UCSD-AML1 (cell line): ENCODE measurements around the gene MAP1B.

Experiments
- DNase-seq: peaks from one replicate; lab custom pipeline; 2025; ENCODE audit not compliant: unreplicated experiment; lab: John Stamatoyannopoulos, UW

MAP1B gene

DNA sequence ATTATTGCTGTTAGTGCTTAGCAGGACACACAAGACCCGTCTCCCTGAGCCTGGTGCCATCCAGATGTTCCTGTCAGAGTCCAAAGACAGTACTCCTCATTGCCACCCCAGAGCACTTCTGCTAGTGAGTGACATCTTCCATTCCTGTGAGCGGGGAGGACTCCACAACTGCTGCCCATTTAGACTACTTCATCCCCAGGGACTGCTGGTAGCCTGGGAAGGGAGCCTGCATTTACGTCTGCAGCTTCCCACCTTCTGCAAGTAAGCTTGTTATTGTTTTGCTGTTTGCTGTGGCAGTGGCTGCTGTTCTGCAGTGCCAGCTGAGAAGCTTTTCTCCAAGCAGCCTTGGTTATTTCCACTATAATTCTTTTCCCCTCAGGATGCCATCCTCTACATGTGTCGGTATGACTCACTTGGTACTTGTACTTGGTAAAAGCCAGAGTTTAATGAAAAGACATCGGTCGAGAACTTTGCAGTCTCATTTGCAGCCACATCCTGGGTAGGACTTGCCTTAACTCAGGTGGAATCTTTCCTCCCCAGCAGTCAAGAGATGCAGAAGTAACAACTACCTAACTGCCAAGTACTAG is 10.6 kb upstream of the MAP1B start:
- no peak for DNase-seq

DNA sequence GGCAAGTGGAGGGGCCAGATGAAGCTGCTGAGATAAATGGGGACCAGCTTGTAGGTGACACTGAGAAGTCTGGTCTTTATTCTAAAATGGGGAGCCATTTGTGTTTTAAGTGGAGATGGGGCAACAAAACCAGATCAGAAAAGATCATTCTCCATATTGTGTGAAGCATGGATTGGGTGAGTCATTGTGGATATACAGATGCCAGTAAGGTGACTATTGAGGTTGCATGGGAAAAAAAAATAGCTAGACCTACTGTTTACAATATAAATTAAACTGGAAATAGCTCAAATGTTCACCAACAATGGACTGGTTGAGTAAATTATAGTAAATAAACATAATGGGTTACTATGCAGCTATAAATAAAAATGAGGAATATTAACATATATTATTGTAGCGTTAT is 5.4 kb upstream of the MAP1B start:
- DNase-seq: no peak

DNA sequence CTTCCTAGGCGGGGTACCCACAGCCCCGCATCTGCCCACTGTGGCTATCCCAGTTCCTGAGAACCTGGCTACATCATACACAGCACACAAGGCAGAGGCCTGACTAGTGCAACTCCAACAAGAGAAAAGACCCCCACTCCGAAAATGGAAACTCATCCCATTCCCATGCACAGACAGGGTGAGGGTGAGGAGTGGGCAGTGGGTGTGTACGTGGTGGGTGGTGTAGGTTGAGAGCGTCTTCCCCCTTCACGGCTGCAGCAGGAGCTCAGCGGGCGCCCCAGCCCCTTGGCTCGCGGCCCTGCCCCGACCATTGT is 501 bp upstream of the MAP1B start:
- DNase-seq: no peak

DNA sequence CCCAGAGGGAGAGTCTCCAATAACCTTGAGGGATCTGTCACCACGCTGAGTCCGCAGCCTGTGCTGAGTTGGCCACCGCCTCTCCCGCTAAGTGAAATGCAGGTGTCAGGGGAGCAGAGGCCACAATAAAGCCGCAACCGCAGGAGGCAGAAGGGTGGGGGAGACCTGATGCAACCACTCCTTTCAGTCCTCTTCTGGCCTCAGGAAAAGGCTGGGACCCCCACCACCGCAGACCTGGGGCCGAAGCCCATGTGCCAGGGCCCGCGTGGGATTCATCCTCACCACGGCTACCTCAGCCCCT is 576 bp downstream of the MAP1B start:
- no peak for DNase-seq

DNA sequence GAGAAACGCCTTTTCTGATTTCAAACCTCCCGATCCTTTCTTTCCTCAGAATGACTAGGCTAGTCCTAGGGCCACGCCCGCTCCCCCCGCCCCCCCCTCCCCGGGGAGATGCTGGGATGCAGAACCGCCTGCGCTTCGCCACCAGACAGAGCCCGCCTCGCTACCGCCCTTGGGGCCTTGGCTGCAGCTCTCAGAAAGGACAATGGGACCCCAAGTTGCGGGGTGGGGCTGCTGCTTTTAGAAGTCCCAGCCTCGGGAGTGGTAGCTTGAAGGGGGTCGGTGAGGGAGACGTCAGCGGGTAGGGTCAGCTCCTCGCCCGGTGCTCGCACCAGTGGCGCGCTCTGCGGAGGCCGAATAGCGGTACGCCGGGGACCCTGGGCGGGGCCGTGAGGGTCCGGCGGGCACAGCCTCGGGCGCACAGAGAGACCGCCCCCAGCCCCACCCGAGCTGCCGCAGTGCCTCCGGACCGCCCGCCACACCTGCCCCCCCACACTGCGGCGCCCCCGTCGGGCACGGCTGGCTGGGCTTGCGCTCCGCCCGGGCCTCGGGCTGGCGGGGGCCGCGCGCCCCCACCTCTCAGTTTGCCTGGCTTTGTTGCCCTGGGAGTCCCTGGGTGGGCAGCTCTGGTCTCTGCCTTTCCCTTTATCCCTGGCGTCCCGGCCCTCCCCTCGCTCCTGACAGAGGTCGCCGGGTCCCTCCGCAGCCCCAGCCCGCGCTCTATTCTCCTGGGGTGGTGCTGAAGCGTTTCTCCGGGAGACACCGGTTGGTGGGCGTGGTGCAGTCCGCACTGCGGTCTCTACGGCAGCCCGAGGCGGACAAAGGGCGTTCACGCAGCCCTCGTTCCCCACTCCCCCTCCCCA is 1.2 kb downstream of the MAP1B start:
- DNase-seq: no peak

DNA sequence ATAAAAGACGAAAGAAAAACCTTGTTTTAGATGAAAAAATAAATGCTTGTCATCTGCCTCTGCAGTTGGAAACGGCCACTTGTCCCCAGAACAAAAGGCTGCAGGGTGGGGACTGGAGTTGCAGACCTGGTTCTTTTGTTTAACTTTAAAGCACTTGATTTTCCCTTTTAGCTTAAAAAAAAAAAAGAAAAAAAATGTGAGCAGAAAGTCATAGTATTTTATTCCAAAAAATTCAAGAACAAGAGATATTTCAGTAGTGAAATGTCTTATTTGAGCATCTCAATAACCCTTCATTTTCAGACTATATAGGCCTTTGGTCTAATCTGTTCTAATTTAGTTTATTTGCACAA is 1.8 kb downstream of the MAP1B start:
- DNase-seq: no peak

DNA sequence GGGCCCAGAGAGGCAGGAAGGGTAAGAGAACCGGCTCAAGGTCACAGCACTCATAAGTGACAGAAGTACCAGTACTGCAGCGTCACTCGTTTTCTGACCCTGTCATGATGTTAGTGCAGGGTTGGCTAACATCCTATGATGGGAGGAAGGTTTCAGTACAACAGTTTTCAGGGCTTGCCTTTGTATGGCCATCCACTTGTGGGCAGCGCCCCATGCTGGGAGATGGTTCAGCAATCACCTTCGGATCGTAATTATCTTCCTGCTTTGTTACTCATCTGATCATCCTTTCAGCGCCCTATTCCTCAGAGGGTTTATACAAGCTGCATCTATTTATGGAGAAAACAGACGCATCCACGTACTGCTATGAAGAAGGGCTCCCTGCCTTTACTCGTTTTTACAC is 2.4 kb downstream of the MAP1B start:
- DNase-seq: no peak

DNA sequence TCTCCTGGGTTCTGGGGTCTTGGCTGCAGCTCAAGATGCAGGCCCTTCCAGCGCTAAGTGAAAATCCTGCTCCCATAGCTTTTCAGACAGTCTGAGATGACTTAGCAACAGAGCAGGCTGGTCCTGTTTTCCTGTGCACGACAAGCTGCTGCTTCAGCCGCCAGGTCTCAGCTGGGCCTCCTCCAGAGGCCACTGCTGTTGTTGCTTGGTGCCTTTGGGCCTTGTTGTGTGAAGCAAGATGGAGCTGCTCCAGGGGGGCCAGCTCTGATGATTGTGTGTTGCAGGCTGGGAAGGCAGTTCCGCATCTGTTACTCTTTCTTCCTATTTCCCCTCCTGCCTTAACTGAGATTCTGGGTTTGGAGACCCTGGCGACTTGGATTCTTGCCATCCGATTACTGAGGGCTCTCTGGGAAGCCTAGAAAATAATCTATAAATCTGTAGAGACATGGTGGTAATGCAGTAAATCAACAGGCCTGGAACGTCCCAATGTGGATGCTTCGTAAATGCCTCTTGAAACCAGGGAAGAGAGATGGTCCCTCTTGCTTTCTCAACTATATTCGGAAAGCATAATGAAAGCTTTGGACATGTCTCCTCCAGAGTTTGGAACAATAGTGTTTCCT is 3.2 kb downstream of the MAP1B start:
- no peak for DNase-seq

DNA sequence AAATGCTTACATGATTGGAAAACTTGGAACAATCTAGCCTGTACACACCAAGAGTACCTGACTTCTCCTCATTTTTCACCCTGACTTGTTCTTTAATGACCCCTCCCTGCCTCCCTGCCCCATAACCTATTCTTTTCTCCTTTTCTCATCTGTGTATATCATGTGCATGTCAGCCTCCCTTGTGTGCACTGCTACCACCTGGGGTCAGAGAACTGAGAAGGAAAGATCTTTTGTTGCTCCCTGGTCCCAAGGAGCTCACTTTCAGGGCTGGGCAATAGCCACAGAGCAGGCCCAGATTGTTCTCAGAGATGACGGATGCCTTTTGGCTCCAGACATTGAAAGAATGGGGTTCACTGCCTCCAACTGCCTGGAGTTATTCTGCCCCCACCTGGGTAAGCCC is 5.1 kb downstream of the MAP1B start:
- DNase-seq: no peak

DNA sequence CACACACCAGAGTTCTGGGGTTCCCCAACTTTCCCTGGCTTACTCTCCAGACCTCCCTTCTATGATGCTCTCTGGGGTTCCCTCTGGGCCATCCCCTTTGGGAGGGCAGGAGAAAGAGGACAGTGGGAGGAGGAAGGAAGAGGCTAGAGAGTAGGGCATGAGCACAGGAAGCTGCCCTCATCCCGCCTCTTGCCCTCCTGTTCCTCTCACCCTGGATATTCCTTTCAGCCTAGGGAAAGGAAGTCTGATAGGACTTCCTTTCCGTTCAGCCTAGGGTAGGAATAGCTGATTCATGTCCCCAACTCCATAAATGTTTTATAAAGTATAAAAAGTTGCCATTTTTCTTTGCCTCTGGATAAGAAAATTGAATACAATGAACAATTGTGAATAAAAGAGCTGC is 7.4 kb downstream of the MAP1B start:
- no peak for DNase-seq

DNA sequence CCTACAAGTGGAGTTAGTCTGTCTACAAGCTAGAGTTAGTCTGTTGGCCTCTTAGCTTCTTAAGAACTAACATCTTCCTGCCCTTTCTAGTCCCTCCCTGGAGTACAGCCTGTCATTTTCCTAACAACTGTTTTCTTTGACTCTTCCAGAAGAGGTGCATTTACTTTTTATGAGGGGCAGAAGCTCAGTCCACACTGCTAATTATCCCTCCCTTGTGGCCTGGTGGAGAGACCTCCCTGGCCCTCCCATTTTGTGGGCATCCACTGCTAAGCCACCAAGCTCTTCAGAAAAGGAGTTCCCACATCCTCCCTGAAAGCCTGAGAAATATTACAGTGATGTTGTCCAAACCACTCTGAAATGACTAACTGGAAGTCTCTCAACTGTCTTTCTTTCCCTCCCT is 8.0 kb downstream of the MAP1B start:
- no peak for DNase-seq

DNA sequence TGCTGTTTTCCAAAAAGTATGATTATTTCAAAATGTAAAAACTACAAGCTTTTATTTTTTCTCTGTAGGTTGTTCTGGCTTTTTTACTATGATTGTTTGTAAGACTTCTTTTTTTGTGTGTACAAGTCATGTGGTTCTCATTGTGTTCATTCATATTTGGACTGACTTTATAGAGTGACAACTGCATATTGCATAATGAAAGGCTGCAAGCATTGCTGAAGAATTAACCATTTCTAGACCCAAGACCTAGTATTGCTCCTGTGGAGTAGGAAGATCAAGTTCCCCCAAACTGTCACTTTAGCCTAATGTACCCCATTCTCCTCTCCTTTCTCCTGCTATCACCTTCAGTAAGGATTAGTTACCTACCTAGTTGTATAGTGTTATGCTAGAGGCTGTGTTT is 10.0 kb downstream of the MAP1B start:
- no peak for DNase-seq

DNA sequence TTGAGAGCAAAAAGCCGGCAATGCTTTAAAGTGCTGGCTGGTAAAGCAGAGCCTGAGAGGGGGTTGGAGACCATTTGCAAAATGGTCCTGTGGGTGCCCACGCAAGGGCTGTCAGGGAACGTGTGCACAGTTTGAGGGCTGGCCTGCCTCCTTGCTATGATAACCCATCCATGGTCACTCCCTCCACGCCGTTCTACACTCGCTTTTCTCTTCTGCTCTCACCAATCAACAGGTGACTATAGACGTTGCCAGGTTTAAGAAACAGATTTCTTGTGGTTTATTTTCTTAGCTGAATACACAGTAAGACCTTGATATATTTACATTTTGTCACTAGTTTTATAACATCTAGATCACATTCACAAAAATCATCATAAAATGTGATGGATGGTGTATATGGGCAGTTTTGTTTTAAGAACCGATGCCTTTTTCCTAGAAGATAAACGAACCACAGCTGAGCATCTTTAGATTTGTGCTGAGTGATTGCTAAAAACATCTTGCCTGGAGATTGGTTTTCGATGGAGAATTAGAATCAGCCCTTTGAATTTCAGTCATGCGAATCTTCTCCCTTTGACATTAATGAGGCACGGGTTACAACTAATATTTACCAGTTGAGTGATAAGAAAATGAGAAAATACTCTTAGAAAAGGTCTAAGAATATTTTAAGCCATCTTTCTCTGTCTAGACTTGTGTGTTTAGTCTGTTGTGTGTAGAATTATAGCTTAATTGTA is 13.9 kb downstream of the MAP1B start:
- no peak for DNase-seq

DNA sequence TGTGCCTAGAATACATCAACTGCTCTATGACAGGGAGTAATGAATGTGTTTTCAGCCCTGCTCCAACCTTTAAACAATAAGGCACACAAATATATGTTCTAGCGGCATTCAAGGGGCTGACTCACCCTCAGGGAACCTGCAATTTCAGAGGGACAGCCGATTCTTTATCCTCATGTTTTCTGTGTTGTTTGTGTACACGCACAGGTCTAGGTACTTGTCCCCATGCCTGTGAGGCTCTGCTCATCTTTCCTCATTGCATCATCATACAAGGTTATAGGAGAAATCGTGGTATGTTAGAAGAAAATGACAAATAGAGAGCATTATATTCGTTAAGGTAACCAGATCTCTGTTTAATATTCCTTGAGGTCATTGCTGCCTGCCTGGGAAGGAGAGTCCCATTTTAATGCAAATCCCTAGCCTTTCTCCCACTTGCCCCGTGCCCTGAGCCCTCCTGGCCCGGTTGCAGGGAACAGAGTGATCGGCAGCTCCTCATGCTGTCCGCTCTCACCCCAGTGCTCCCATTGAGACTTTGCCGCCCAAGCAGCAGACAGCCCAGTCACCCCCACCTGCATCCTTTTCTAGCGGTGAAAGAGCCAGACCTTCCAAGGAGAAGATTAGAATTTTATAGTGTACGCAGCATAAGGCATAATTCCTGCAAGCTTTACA is 14.6 kb downstream of the MAP1B start:
- no peak for DNase-seq

DNA sequence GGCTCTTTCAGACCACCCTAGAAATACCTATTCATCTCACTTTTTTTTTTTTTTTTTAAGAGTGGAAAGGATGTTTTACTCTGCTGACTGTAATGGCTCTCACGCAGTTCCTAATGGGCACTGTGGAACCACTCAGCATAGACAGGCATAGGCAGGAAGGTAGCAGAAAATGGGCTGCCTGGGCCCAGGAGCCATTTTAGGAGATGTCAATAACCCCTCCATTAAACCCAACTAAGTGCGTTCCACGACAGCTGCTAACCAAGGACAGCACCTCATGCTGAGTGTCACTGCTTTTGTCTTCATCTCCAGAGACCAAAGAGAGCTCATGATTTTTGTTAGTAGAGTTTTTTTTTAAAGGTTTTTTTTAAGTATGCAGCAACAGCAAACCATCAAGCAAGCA is 15.3 kb downstream of the MAP1B start:
- DNase-seq: no peak

DNA sequence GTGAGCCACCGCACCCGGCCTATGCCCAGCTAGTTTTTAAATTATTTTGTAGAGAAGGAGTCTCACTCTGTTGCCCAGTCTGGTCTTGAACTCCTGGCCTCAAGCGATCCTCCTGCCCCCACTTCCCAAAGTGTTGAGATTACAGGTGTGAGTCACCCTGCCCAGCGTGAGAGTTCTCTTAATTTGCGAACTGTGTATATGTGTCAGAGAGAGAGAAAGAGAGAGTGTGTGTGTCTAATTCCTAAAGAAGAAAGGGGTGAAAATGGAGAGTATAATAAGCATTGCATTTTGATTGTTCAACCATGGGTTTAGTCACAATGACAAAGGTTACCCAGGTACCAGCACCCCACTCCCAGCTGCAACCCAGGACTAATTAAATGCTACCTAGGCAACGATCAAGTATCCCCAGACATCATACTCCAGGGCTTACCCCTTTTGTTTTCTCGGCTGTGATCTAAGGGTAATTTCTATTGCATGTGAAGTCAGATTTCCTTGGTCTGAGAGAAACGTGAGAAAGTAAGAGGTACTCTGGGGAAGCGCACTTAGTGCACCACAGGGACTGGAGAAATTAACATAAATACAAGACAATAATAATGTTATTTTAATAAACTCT is 16.6 kb downstream of the MAP1B start:
- DNase-seq: no peak

DNA sequence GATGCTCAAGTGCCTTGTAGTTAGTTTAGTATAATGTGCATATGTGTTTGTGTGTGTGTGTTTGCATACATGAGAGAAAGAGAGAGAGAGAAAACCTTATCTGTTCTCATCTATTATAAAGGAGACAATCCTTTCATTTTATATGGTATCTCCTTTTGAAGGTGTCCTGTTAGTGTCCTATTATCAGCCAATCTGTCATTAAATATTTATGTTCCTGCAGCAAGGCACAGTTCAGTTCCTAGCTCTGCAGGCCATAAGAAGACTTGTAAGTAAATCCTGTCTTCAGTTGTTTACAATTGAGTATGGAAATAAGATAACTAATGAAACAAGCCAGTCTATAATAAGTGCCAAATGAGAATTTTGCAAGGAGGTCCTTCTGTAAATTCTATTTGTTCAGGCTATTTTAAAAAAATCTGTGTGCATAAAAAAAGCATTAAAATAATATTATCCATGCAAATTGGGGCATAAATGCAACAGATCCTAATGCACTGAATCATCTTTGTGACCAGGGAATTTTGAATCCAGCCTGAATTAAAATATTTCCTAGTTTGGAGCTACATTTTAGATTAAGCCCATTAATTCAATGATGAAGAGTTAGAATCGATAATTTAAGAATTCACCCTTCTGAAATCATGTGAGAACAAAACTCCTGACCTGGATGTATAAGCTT is 18.1 kb downstream of the MAP1B start:
- DNase-seq: no peak

DNA sequence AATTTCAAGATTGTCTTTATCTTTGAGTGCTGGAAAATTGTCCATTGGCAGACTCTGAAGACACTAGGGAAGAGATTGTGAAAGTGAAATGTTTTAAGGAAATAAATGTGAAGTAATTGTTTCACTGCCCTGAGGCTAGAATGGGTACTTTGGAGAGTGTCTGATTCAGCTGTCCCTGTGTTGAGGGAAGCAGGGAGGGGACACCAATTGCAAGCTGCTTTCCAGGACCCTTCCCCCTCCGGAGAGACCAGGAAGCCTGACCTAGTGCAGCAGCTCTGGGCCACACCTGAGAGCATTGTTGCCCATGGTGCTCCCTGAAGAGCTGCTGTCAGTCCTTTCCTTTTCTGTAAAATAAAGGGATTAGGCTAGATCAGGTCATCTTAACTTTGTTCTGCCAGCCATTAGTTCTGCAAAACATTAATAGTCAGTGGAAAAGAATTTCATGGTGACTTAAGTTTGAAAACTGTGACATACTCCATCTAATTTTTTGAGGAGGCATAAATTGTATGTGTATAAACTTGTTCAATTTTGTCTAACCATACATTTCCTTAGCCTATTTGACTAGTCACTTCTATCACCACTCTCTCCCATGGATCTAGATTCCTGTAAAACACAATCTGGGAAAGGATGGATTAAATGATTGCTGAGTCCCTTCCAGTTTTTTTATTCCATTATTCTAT is 18.8 kb downstream of the MAP1B start:
- no peak for DNase-seq

DNA sequence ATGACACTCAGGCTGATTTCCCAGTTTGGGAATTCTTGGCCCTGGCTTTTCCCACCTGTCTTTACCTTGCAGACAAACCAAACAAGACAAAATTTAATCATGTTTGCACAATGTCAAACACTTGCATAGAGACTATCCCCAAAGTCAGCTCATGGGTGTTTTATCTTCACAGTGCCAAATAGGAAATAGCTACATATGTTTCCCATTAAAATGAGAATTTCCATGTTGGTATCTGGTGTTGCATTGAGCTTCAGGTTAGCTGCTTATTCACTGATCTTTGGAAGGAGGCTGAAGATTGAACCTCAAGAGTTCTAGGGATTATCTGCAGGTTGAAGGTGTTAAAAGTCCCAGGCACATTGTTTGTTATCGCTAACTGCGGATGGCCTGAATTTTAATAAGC is 19.5 kb downstream of the MAP1B start:
- DNase-seq: no peak

DNA sequence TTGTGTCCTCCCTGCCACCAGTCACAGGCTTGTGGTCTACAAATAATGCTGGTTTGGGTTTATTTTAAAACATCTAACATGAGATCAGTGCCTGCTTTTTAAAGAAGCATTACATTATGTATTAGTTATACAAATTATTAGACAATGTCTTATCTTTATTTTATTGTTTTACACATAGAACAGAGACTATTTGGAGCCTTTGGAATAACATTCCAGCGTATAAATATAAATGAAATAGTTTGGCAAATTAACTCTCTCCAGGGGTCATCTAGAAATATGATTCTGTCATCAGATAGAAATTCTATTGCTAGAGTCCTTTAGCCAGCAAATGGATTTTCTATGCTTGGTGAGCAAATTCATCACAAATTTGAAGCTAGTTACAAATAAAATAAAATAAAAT is 22.4 kb downstream of the MAP1B start:
- no peak for DNase-seq
